ENCODE results near the gene BCL2.
"Not testable (repeated sequence)": the region's sequence is repeated elsewhere in the genome, so short reads cannot be mapped to it uniquely, and the experiment has no call there.

BCL2 gene

DNA sequence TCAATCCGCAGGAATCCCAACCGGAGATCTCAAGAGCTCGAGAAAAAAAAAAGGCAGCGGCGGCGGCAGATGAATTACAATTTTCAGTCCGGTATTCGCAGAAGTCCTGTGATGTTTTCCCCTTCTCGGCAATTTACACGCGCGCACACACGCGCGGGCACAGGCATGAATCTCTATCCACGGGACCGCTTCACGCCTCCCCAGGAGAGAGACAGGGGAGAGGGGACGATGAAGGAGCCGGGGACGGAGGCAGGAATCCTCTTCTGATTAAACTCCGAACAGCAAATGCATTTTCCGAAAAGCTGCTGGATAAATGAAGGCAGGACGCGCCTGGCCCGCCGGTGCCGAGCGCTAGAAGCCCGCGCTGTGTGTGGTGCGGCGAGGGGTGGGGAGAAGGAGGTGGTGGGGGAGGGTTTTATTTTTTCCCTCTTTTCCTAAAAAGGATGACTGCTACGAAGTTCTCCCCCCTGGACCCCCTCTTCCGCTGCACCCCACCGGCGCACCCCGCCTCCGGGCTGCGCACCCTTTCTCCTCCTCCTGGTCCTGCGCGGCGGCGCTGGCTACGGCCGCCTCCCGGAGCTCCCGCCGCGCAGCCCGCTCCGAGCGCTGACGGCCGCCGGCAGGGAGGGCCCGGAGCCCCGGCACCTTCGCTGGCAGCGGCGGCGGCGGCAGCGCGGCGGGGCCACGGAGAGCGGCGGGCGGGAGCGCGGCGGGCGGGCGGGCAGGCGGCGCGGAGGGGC, at the start of gene BCL2:
Gene BCL2 (minus strand): TSS at position 387 of the 740 bp plus-strand sequence.
- peak in 1 of 2 experiments; percentile 27 for DNase-seq

DNA sequence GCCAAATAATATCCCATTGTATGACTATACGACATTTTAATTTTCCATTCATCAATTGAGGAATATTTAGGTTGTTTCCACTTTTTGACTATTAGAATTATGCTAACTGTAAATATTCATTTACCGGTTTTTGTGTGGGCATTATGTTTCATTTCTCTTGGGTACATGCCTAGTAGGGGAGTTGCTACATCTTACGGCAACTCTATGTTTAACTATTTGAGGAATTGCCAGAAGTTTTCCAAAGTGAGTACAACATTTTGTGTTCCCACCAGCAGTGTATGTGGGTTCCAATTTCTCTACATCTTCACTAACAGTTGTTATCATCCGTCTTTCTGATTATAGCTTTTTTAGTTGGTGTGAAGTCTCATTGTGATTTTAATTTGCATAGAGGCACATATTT, 49.0 kb upstream of the BCL2 start:
- DNase-seq = no peak

DNA sequence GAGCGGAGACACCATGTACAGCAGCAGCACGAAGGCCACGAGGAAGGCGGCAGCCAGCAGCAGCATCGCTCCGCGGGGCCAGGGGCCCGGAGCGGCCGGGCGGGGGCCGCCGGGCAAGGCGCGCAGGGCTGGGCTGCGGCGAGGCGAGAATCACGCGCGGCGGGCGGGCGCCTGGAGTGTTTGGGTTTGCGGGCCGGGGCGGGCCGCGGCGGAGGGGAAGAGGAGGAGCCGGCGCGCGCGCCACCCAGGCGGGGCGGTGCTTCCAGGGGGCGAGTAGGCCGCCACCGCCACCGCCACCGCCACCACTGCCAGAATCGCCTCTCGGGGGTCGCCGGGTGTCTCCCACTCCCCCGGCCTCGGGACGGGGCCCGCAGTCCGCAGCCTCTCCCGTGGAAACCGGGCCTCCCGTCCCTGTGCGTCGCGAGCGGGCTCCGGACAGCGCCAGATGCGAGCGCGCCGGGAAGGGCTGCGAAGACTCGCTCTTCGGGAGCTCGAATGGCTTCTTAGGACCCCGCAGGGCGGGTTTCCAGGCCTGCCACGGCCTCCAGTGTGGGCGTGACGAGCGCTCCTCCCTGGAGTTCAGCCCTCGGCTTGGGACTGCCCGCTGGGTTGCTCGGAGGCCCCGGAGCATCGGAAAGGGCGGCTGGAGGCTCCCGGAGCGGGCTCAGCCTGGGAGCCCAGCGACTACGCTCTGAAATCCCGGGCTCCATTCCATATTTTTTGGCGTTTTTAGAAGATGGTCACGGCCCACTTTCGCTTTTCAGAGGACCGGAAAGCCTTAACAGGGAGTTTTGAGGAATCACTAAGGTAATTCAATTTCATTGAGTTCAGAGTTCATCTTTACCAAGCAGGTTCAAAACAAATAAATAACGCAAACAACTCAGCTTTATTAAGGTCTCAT, 47.7 kb upstream of the BCL2 start, which contains the start of gene KDSR:
Gene KDSR (minus strand): TSS at position 154 of the 901 bp plus-strand sequence. CDS start 88 bp downstream, at position 66.
- peak; percentile 97 for DNase-seq

DNA sequence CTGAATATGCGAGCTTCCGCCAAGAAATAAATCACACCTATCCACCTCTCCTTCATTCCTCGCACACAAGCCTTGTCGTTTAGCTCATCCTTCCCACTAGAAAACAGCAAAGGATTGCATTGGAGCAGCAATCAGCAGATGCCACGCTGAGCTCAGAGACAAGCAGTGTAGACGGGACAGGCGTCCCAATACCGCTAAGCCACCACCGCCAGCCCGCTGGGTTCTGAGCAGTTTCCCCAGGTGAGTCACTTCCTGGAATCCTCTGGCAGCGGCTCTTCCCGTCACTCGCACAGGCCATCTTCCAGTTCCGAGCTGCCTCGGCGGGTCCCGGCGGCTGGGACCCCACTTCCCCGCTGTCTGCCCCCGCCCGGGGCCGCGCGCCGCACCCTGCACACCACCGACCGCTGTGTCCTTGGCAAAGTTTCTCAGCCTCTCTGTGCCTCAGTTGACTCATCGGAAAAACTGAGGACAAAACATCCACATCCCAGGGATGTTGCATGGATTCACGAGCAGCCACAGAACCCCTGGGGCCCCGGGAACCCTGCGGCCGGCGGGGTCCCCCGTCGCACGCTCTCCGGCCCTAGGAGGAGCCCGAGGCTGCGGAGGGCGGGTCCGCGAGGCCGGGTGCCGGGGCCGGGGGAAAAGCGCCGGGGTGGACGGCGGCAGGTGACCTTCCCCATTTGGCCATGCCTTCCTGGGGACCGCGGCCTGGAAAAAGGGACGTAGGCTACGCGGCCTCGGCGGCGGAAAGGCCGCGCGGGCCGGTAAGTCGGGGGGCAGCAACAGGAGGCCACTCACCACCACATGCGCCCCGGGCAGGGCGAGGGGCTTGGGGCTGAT, 46.9 kb upstream of the BCL2 start:
- no peak for DNase-seq

DNA sequence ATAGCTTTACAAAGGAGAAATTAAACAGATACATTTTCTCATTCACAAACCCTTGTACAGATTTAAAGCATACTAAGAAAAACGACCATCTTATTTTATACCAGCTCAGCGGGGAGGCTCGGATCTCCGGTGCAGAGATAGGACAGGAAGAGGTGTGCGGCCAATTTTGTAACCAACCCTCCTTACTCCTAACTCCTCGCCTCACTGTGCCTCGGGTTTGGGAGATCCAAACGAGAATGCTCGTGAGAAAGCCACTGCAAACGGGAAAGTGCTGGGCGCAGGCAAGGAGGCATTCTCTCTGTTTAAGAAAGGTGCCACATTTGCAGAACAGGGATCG, 46.3 kb upstream of the BCL2 start:
- DNase-seq = no peak

DNA sequence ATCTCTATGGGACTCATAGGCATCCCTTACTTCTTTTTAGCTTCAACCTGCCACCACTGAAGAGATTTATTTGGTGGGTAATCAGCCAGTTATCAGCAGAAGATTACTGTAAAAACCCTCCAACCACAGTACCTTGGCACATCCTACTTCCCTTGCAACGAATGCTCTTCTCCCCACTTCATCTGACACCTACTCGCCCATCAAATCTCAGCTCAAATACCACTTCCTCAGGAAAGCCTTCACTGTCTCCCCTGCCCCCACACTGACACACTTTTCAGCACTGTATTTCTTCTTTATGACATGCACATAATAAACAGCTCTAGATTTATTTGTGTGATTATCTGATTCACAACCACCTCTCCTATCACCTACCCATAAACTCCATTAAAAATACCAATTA, 44.4 kb upstream of the BCL2 start:
- DNase-seq = no peak

DNA sequence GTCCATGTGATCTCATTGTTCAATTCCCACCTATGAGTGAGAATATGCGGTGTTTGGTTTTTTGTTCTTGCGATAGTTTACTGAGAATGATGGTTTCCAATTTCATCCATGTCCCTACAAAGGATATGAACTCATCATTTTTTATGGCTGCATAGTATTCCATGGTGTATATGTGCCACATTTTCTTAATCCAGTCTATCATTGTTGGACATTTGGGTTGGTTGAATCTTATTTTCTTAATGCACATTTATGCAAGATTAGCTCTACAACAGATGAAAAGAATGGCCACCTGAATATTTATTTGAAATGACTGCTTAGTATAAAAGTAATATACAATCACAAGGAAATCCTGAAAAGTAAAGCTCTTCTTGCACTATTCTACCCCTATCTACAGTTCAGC, 43.9 kb upstream of the BCL2 start:
- DNase-seq = not testable (repeated sequence)

DNA sequence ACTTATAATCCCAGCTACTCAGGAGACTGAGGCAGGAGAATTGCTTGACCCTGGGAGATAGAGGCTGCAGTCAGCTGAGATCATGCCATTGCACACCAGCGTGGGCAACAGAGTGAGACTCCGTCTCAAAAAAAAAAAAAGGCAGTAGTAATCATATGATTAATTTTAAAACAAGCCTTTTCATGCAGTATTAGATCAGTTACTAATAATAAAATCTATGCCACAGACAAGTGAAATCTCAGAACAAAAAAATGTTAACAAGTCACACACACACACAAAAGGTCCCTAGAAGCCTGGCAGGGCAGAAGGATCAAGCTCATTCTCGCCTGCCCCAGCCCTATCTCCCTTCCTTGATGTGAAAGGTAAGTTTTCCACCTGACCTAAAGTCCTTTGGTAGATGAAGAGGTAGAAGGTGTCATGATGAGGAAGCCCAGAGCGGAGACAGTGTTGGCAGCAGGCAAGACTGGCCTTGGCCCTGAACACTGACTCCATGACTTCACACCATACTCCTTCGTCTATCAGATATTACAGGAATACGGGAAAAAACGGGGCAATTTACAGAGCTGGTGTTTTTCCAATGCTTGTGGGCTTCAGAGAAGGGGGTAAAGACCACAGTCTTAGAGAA, 36.8 kb upstream of the BCL2 start:
- no peak for DNase-seq

DNA sequence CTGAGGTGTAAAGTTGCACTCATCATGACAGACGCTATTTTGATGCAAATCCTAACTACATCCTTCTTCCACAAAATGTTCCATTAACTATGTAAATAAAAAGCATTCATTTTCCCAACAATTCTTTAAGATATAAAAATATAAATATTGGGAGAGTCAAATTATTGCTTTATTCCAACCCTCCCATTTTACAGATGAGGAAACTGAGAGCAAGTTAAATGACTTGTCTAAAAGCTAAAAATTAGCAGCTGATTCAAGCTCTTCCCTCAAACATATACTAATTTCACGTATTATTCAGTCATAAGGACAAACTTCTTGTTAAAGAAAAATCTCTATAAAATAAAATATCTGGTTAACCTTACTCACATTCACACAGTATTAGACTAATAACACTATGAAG, 30.7 kb upstream of the BCL2 start:
- no peak for DNase-seq

DNA sequence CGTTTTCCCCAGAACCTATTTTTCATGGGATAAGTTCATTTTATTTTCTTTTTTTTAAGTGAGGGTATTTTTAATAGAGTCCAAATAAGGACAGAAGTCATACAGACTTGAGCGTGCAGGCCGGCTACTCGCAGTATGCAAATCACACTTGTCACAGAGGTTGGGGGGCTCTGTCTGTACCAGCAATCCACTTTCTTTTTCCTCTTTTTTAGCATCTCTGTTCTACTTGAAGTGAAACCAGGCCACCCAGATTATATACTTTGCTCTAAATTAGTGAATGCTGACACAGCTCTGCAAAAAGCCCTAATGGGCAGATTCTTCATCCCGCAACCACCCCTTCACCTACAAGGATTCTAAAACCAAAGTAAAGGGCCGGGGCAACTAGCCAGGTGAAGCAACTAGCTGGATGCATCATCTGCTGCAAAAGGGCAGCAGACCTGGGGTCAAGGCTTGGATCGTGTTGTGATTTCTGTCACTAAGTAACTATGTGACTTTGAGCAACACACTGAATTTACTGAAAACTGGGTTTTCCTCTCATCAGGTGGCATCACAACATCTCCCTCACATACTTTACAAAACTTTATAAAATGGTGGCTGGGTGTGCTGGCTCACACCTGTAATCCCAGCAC, 29.1 kb upstream of the BCL2 start:
- no peak for DNase-seq

DNA sequence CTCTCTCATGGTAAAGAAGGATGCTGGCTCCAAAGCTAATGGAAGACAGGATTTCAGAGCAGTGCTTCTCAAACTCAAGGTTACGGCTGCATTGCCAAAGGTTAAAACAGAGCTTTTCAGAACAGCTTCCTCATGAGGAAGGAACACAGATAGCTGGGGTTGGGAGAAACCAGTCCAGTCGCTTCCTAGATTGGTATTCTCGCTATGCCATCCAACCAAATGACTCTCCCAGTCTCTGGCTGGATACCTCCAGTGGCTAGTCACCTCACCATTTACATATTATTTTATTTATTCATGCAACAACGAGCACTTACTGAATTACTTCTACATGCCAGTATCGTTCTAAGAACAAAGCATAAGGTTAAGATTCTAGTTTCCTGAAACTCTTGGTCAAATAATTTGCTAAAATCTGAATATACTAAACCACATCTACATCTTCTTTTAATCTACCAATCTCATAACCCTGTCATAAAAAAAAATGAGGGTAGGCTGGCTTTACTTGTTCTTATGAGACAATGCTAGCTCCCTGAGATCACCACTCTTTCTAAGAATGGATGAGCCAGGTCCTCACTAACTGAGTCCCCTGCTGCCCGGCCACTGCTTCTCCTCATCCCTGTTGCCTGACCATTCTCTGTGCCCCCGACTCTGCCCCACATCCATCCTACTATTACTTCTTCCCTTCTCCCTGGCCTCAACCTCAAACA, 27.1 kb upstream of the BCL2 start:
- no peak for DNase-seq

DNA sequence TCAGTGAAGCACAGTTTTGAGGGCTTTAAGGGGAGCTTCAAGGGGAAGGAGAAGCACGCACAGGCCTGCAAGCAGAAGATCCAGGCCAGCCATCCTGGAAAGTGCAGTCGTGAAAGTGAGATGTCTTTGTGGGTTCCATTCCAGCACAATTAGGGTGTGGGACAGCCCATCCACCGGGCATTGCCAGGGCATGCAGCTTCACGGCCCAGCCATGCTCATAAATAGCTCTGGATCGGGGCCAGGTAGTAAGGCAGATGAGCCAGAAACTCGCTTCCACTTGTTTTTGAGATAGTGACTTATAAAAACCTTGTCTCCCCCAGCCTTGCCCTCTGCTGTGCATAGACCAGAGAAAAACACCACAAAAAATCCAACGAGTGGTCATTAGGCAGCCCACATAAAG, 26.5 kb upstream of the BCL2 start:
- DNase-seq = no peak

DNA sequence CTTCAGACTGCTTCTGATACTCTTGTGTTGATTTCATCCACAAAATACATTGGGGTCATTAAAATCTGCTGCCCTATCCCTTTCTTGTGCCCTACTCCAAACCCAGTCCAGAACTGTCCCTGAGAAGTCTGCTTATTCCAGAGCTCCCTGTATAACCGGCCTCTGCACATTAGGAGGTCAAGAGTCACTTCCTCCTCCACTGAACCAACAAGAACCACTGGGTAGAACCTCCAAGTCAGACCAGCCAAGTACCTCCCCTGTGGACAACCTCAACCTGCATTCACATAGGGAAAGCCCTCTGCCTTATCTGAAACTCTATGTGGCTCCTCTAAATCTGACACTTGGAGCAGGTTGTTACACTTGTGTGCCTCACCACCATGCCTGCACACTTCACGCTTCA, 25.3 kb upstream of the BCL2 start:
- DNase-seq = no peak

DNA sequence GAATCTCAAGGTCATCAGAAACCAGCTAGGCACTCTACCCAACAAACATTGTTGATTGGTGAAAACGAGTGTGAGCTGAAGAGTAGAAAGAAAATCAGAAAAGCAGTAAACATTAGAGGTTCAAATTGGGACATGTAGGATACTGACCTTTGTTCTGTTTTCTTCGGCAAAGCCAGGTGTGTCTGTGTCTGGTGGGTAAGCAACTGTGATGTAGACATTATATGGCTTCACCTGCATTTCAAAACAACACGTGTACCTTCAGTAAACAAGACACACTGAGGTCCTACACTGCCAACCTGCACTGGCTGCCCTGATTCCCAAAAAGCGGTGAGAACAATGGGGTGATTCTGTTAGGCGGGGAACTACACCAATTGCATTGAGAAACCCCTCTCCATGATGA, 24.7 kb upstream of the BCL2 start:
- no peak for DNase-seq

DNA sequence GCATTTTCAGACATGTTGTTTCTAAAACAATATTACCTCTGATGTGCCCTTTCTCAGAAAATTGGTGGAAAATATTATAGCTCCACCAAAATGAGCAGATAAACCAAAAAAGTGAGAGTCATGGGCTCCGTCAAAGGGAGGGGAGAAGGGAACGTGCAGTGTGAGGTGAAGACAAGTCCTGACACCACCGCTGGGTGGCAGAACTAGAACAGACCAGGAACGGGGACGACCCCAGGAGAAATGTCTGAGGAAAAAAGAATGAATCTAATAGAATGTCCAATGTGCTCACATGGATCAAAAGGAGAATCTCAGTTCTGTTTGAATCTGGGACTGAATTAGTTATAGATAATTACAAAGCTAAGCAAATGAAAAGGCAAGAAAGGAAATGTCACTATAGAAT, 22.6 kb upstream of the BCL2 start:
- no peak for DNase-seq

DNA sequence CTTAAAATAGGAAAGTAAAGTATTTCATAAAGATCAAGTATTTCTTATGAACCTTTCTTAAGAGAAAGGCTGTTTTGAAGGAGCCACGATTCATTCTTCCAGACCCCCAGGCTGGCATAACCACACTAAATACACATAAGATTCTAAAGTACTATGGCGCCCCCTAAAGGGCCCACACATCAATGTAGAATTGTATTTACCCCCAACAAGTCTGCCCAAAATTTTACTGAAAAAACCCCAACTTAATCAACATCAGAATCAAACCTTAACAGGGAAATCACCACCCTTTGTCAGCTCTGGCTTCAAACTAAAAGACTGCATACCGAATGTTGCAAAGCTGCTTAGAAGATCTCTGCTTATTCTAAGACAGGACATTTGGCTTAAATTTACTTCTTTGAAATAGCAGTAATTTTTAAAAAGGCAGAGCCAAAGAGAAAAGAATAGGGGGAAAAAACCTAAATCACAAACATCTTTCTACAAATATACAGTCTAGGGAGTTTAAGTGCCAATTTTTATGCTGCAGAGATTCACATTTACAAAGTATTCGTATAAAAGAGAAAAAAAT, 20.4 kb upstream of the BCL2 start:
- DNase-seq = peak in 1 of 2 experiments; percentile 47

DNA sequence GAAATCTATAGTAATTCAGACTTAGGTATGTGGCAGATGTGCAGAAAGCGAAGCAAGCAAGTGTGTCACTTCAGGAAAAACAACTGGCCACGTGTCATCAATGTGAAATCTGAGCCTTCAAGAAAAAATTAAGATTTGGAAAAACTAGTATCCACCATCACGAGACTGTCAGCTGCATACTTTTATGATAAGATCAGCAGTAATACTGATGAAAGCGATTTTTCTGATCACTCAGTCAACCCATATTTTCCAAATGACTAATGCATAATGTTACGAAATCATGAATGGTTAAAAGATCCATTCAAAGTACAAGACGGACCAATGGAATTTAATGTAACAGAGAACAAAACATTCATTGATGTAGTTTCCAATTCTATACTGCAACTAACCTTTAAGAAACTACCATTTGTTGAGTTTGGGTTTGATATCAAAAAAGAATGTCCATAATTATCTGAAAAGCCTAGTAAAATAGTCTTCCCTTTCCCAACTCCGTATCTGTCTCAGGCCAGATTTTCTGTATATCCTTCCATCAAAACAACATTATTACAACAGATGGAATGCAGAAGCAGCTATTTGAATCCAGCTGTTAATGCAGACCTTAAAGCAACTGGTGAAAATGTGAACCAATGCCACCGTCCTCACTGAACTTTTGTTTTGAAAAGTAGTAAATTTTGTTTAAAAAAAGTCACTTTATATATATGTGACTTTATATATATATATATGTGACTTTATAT, 17.0 kb upstream of the BCL2 start:
- no peak for DNase-seq

DNA sequence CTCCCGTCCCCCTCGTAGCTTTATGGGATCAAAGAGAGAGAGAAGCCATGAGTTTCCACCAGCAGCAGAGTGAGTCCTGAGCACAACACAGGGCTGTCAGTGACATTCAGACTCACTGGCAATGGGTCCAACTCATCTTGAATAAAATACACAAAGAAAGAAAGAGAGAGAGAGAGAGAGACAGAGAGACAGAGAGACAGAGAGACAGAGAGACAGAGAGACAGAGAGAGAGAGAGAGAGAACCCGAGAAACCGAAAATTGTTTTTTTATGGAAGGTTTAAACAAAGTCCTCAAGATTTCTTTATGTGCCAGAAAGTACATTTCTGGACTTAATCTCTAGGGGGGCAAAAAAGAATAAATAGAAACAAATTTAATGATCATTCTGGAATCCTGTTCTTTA, 11.5 kb upstream of the BCL2 start:
- no peak for DNase-seq

DNA sequence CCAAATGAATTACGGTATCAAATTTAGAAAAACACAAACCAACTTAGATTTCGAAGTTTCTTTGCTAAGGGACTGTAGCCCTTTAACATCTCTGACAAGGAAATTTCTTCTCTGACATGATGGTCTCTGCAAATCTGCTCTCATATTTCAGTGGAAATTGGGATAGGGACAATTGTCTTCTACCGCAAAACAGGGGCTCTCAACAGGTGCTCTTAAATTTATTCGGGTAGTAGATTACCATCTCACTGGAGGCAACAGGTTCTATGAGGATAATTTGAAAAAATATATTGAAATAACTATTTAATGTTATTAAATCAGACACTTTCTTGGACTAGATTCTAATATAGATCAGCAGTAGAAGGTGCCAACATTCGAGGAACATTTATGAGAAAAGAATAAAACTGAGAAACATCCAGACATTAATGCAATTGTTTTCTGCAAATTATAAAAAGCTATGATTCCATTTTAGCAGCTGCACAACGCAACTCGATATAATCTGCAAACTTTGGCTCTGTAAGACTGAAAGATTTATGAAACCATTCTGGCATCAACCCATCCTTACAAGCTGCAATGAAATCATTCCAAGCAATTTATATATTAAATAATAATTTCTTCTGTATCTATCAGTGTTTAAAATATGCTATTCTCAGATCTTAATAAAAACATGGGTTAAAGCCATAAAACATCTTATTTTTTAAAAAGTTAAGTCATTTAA, 10.0 kb upstream of the BCL2 start:
- DNase-seq = no peak

DNA sequence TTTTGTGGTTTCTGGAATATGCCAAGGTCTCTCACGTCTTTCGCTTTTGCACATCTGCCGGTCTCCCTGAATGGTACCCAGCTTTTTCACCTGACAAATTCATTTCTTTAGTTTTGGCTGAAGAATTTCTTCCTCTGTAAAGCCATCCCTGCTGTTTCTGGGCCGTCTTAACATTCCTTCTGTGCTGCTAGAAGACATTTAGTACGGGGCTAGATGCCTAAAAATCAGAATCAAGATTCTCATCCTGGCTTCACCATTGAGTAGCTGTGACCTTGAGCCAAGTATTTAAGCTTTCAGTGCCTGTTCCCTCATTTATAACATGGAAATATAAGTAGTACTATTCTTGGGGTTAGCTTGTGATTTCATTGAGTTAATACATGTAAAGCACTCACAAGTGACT, 6.4 kb upstream of the BCL2 start:
- no peak for DNase-seq
